ENCODE measurements around the gene NFAM1. TPM values are rescaled to one million over a fixed set of nuclear protein-coding genes. Genes with fewer than 3 reads are reported as not detected.

The NFAM1 gene
- total RNA-seq, 1 donor from 2014 or later, result not detected

DNA sequence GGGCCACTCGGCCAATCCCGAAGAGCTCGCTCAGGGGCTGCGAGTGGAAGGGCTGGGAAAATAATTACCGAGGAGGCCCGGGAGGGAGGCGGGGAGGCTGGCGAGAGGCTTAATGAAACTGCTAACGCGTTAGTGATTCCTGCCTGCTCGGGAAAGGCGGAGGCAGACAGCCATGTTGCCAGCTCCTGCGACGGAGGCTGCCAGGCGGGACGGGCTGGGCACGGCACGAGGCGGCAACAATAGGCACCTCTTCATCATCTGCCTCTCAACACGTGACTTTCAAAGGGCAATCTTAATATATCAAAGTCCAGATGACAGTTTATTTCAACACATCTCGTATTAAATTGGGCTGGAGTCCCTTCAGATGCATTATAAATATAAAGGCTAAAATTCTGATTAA is 93.7 kb downstream of the NFAM1 start:
- Mint-ChIP-seq H3K4me3 (ENCODE audit: unreplicated experiment) (no peak overlapping the region), H3K27ac (ENCODE audit: unreplicated experiment) (no peak overlapping the region), H3K4me1 (ENCODE audit: unreplicated experiment) (peaks cover 7% of the 10 kb centered on the region), H3K9me3 (ENCODE audit: unreplicated experiment) (no peaks in the 10 kb centered on the region), H3K27me3 (ENCODE audit: unreplicated experiment) (peaks cover 2% of the 10 kb centered on the region), H3K36me3 (ENCODE audit: unreplicated experiment) (no peaks in the 10 kb centered on the region)
- TF ChIP-seq, protein P1, sequence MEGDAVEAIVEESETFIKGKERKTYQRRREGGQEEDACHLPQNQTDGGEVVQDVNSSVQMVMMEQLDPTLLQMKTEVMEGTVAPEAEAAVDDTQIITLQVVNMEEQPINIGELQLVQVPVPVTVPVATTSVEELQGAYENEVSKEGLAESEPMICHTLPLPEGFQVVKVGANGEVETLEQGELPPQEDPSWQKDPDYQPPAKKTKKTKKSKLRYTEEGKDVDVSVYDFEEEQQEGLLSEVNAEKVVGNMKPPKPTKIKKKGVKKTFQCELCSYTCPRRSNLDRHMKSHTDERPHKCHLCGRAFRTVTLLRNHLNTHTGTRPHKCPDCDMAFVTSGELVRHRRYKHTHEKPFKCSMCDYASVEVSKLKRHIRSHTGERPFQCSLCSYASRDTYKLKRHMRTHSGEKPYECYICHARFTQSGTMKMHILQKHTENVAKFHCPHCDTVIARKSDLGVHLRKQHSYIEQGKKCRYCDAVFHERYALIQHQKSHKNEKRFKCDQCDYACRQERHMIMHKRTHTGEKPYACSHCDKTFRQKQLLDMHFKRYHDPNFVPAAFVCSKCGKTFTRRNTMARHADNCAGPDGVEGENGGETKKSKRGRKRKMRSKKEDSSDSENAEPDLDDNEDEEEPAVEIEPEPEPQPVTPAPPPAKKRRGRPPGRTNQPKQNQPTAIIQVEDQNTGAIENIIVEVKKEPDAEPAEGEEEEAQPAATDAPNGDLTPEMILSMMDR (IDR thresholded peaks at IDR 0.05), result no peak
- no peak for DNase-seq (ENCODE audit: extremely low spot score, unreplicated experiment)

DNA sequence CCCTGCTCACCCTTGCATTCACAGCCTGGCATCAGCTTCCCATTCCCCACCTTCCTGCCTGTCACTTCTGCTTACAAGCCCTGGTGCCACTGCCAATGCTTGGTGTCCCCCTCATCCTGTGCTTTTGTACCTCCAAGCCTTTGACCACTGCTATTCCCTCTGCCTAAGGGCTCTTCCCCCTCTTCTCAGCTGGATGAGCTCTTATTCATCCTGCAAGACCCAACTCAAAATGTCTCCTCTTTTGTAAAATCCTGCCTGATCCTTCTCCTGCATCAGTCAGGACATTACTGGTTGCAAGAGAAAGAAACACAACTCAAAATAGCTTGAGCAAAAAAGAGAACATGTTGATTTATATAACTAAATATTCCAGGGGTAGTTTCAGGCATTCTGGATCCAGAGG is 94.8 kb downstream of the NFAM1 start:
- Mint-ChIP-seq H3K27ac (ENCODE audit: unreplicated experiment) (no peak overlapping the region), H3K9me3 (ENCODE audit: unreplicated experiment) (no peaks in the 10 kb centered on the region), H3K36me3 (ENCODE audit: unreplicated experiment) (no peaks in the 10 kb centered on the region), H3K4me1 (ENCODE audit: unreplicated experiment) (peaks cover 3% of the 10 kb centered on the region), H3K4me3 (ENCODE audit: unreplicated experiment) (no peak overlapping the region), H3K27me3 (ENCODE audit: unreplicated experiment) (peaks cover 2% of the 10 kb centered on the region)
- no peak for DNase-seq (ENCODE audit: extremely low spot score, unreplicated experiment)
- TF ChIP-seq, protein P1 (IDR thresholded peaks at IDR 0.05), result no peak

DNA sequence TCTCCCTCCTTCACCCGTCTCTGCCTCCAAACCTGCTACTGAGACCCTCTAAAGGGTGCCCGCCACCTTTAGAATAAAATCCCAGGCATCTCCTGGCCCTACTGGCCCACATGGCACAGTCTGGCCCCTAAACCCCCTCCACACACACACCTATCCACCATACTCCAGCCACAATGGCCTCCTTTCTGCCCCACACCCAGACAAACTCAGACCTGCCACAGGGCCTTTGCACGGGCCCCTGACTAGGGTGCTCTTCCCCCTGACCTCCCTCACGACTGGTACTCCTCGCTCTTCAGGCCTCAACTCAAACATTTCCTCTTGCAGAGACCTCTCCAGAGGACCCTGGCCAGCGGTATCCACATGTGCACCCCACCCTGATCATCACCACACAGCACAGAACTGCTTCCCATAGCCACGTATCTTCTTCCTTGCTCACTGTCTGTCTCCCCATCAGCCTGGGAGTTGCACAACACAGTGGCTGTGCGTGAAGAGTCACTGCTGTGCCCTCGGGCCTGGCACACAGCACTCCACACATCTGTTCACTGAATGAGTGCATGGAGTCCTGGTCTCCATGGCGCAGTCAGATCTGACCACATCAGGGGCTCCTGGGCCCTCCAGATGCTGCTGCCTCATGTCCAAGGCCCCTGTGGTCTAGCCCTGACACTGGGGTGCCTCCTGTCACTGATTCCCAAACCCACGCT is 95.5 kb downstream of the NFAM1 start:
- TF ChIP-seq, protein P1 (IDR thresholded peaks at IDR 0.05), result no peak
- peaks cover 3% of the 10 kb centered on the region for H3K4me1 Mint-ChIP-seq (ENCODE audit: unreplicated experiment)
- no peaks in the 10 kb centered on the region for H3K9me3 Mint-ChIP-seq (ENCODE audit: unreplicated experiment)
- H3K27me3 Mint-ChIP-seq (ENCODE audit: unreplicated experiment), result peaks cover 4% of the 10 kb centered on the region
- H3K27ac Mint-ChIP-seq (ENCODE audit: unreplicated experiment), result no peak overlapping the region
- no peak for DNase-seq (ENCODE audit: extremely low spot score, unreplicated experiment)
- H3K36me3 Mint-ChIP-seq (ENCODE audit: unreplicated experiment), result no peaks in the 10 kb centered on the region
- no peak overlapping the region for H3K4me3 Mint-ChIP-seq (ENCODE audit: unreplicated experiment)

DNA sequence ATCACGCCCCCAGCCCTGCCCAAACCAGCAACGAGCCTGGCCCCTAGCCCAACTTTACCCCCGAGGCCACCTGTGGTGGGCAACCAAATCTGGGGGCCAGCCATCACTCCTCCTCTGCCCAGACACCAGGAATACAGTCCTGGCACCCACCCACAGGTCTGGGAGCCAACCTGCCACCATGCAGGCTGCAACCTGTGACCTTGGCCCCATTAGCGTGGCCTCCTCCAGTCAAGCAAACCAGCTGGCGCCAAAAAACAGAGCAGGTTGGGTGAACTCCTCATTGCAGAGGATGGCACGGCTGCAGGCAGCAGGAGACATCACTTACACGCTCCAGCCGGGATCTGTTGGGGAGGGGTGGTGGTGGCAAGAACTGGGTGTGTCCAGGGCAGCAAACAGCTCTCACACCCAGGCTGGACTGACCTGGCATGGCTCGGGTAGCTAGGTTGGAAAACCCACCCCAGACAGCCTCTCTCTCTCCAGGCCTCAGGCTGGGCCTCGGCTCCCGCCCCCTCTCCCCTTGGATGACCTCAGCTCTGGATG is 96.3 kb downstream of the NFAM1 start:
- Mint-ChIP-seq H3K4me3 (ENCODE audit: unreplicated experiment) (no peak overlapping the region), H3K9me3 (ENCODE audit: unreplicated experiment) (no peaks in the 10 kb centered on the region), H3K4me1 (ENCODE audit: unreplicated experiment) (no peaks in the 10 kb centered on the region), H3K27me3 (ENCODE audit: unreplicated experiment) (peaks cover 1% of the 10 kb centered on the region), H3K36me3 (ENCODE audit: unreplicated experiment) (no peaks in the 10 kb centered on the region), H3K27ac (ENCODE audit: unreplicated experiment) (no peak overlapping the region)
- TF ChIP-seq, protein P1 (IDR thresholded peaks at IDR 0.05), result no peak
- DNase-seq (ENCODE audit: extremely low spot score, unreplicated experiment), result no peak

- H3K27ac Mint-ChIP-seq (ENCODE audit: unreplicated experiment), result no peak overlapping the region
- H3K27me3 Mint-ChIP-seq (ENCODE audit: unreplicated experiment), result peaks cover 1% of the 10 kb centered on the region
- H3K36me3 Mint-ChIP-seq (ENCODE audit: unreplicated experiment), result no peaks in the 10 kb centered on the region
- DNase-seq (ENCODE audit: extremely low spot score, unreplicated experiment), result no peak
- H3K4me1 Mint-ChIP-seq (ENCODE audit: unreplicated experiment), result no peaks in the 10 kb centered on the region
- TF ChIP-seq, protein P1 (IDR thresholded peaks at IDR 0.05), result no peak
- H3K9me3 Mint-ChIP-seq (ENCODE audit: unreplicated experiment), result no peaks in the 10 kb centered on the region
- H3K4me3 Mint-ChIP-seq (ENCODE audit: unreplicated experiment), result no peak overlapping the region
These were observed 97.2 kb downstream of the NFAM1 start for GRCh38 chr22:42334875-42335512.
